Measurements from ENCODE around the gene IFNA8.

DNA sequence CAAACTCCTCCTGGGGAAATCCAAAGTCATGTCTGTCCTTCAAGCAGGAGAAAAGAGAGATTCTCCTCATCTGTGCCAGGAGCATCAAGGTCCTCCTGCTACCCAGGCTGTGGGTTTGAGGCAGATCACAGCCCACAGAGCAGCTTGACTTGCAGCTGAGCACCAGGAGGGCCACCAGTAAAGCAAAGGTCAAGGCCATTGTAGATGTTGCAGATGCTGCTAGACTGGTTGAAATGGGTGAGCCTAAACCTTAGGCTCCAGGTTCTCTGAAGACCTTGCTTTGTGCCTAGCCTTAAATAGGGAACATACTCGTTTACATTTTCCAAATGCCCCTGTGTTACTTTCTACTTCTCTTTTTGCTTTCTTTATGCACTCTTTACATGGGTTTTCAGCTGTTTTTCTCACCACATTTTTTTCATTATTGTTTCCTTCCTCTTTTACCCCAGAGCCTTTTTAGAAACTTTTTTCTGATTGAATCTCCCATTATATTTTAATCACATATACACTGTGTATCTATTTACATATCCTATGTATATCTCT lies 23.7 kb upstream of the IFNA8 start, which contains the start of gene IFNA2:
- TF ChIP-seq, protein P1, sequence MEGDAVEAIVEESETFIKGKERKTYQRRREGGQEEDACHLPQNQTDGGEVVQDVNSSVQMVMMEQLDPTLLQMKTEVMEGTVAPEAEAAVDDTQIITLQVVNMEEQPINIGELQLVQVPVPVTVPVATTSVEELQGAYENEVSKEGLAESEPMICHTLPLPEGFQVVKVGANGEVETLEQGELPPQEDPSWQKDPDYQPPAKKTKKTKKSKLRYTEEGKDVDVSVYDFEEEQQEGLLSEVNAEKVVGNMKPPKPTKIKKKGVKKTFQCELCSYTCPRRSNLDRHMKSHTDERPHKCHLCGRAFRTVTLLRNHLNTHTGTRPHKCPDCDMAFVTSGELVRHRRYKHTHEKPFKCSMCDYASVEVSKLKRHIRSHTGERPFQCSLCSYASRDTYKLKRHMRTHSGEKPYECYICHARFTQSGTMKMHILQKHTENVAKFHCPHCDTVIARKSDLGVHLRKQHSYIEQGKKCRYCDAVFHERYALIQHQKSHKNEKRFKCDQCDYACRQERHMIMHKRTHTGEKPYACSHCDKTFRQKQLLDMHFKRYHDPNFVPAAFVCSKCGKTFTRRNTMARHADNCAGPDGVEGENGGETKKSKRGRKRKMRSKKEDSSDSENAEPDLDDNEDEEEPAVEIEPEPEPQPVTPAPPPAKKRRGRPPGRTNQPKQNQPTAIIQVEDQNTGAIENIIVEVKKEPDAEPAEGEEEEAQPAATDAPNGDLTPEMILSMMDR (IDR thresholded peaks at IDR 0.05 in 8 of 11, conservative IDR thresholded peaks at IDR 0.05 in 3 of 11) = no peak
- TF ChIP-seq POLR2AphosphoS5 (IDR thresholded peaks at IDR 0.05) = no peak
